GM12872 (cell line): ENCODE data around the gene BRWD1.

ENCODE experiments used
- CTCF ChIP-seq: IDR thresholded peaks from 3 replicates; pipeline ENCODE4 v1.5.1; 2011; ENCODE audit warnings: low read depth, mild to moderate bottlenecking, low read length, moderate library complexity; ENCODE audit not compliant: insufficient read depth

The BRWD1 gene

GRCh38 chr21:39183272-39184049 lies 130.0 kb downstream of the BRWD1 start, which contains the start of gene PSMG1:
Gene PSMG1, minus strand, starts transcription at chr21:39183451. Its CDS starts 66 bp downstream, at chr21:39183385.
- TF ChIP-seq CTCF, result no peak

- TF ChIP-seq CTCF, result no peak
Observed at GRCh38 chr21:39182484-39183271, 130.8 kb downstream of the BRWD1 start.

GRCh38 chr21:39182016-39182415 lies 131.4 kb downstream of the BRWD1 start:
- no peak for TF ChIP-seq CTCF

- no peak for TF ChIP-seq CTCF
Observed at GRCh38 chr21:39181205-39181818, 132.1 kb downstream of the BRWD1 start.

GRCh38 chr21:39180429-39181019 lies 132.9 kb downstream of the BRWD1 start:
- peak; percentile 49; the same call in 1 of the 3 replicates for TF ChIP-seq CTCF

- TF ChIP-seq CTCF, result no peak
Observed at GRCh38 chr21:39178421-39178820, 135.0 kb downstream of the BRWD1 start.

GRCh38 chr21:39176271-39176709 lies 137.1 kb downstream of the BRWD1 start:
- TF ChIP-seq CTCF, result no peak
